ENCODE results near the gene TRAF7. TPM values are rescaled to one million over a fixed set of nuclear protein-coding genes. Genes with fewer than 3 reads are reported as not detected.

The TRAF7 gene
- total and polyA plus RNA-seq, 2 of the 13 experiments (the other 11 are each of a cell fraction or from before 2014, with no cell fraction given), result 47.9 to 65.6 TPM

GRCh38 chr16:2226245-2226793 is 70.7 kb downstream of the TRAF7 start:
- 17% methylated on average over 7 of the region's 9 CpGs for WGBS (ENCODE audit: low lambda C conversion rate)
- H4K20me1 ChIP-seq (ENCODE audit: insufficient read depth, low read length), result peaks cover 11% of the 10 kb centered on the region
- no TSS peak for BruUV-seq (replicated peaks)
- H2AFZ ChIP-seq (ENCODE audit: low read length), result no peak overlapping the region
- H3K27me3 ChIP-seq (ENCODE audit: control insufficient read depth in 1 of 2, insufficient read depth in 2 of 2, low read length in 2 of 2), result no peaks in the 10 kb centered on the region
- ChIA-PET CTCF (ENCODE audit: low intra/inter-chr PET ratio, low total read pairs) (no interaction called here), POLR2A (interaction anchor here (0.7 to 3.1 kb wide), 19 partner anchors 9 to 78 kb away, joined by 3 to 56 read pairs (median 4); partner anchors contain the start of genes BRICD5, DNASE1L2, ECI1 and PGP)
- peaks cover 30% of the 10 kb centered on the region for H3K4me1 ChIP-seq (ENCODE audit: insufficient read depth, low read length)
- peak overlapping the region in 1 of 3 experiments; percentile 52; a peak in 3 of 6 replicates for H3K4me3 ChIP-seq (replicated peaks in 1 of 3; ENCODE audit: insufficient read depth in 1 of 3, low read depth in 2 of 3, low read length in 3 of 3)
- DNase-seq (ENCODE audit: low spot score), result peak; percentile 91
- H3K36me3 ChIP-seq (replicated peaks in 1 of 2; ENCODE audit: control insufficient read depth in 1 of 2, insufficient read depth in 2 of 2, low read length in 2 of 2), result peaks cover 17 to 30% of the 10 kb centered on the region in 2 experiments; a peak in 3 of 5 replicates
- peaks cover 18% of the 10 kb centered on the region for H3K79me2 ChIP-seq (ENCODE audit: insufficient read depth, low read length)
- in situ Hi-C loops (cut with HindIII; ENCODE audit: extremely low pct_ligation_motif_present, low pct_unique_long_range_greater_than_20kb), result no loop called here
- H3K9me3 ChIP-seq (ENCODE audit: low read length), result no peaks in the 10 kb centered on the region
- peak; percentile 54 for ATAC-seq
- intact Hi-C loops (cut with micrococcal nuclease; ENCODE audit: unreplicated experiment), result no loop called here
- FAIRE-seq, result peak; percentile 97
- peak overlapping the region; percentile 62 for H3K4me2 ChIP-seq (ENCODE audit: low read depth, low read length)
- peak overlapping the region; percentile 68 for H3K27ac ChIP-seq (ENCODE audit: extremely low read length, insufficient read depth, low read length)
- 0 out of 2 replicates have a peak overlapping the region, but pooled peaks have one; percentile 2 for H3K9ac ChIP-seq (ENCODE audit: insufficient read depth, low read depth, low read length)
- TF ChIP-seq IKZF5 (CRISPR knock-in tag; IDR thresholded peaks at IDR 0.05) (0 out of 2 replicates have a peak, but pooled peaks have one; percentile 39), ZNF143 (CRISPR knock-in tag; IDR thresholded peaks at IDR 0.05) (no peak), ZNF772 (CRISPR knock-in tag; IDR thresholded peaks at IDR 0.05) (no peak), ZNF546 (CRISPR knock-in tag; conservative IDR thresholded peaks at IDR 0.05) (no peak), ZMAT3 (CRISPR knock-in tag; conservative IDR thresholded peaks at IDR 0.05) (no peak), E2F5 (CRISPR knock-in tag; conservative IDR thresholded peaks at IDR 0.05) (no peak), ZNF18 (CRISPR knock-in tag; IDR thresholded peaks at IDR 0.05; ENCODE audit: insufficient replicate concordance) (no peak), ZNF496 (CRISPR knock-in tag; IDR thresholded peaks at IDR 0.05; ENCODE audit: insufficient replicate concordance) (no peak), ZSCAN30 (CRISPR knock-in tag; IDR thresholded peaks at IDR 0.05) (no peak), HHEX (CRISPR knock-in tag; IDR thresholded peaks at IDR 0.05) (peak; percentile 75), ZNF180 (CRISPR knock-in tag; IDR thresholded peaks at IDR 0.05; ENCODE audit: borderline replicate concordance, low read depth) (no peak), ZBTB14 (CRISPR knock-in tag; IDR thresholded peaks at IDR 0.05) (no peak), HOXA3 (CRISPR knock-in tag; IDR thresholded peaks at IDR 0.05) (peak; percentile 58; the same call in 1 of the 2 replicates), TBX2 (CRISPR knock-in tag; IDR thresholded peaks at IDR 0.05; ENCODE audit: borderline replicate concordance) (peak; percentile 69), GABPA (IDR thresholded peaks at IDR 0.05; ENCODE audit: low read depth, low read length) (no peak), GABPA (CRISPR knock-in tag; IDR thresholded peaks at IDR 0.05; ENCODE audit: low read depth) (no peak)
